Non-pigmented ciliary epithelial cell (primary cell): ENCODE data around the gene TMEM217.
"Not testable (repeated sequence)": the region's sequence is repeated elsewhere in the genome, so short reads cannot be mapped to it uniquely, and the experiment has no call there.

Source experiments
- DNase-seq: peaks from one replicate; pipeline ENCODE4 v3.0.0-alpha.2; 2010; ENCODE audit warnings: low read depth

TMEM217 gene

GRCh38 chr6:37209461-37210205 is 48.3 kb downstream of the TMEM217 start:
- DNase-seq = no peak

- no peak for DNase-seq
Observed at GRCh38 chr6:37208793-37209192, 49.2 kb downstream of the TMEM217 start.

DNA sequence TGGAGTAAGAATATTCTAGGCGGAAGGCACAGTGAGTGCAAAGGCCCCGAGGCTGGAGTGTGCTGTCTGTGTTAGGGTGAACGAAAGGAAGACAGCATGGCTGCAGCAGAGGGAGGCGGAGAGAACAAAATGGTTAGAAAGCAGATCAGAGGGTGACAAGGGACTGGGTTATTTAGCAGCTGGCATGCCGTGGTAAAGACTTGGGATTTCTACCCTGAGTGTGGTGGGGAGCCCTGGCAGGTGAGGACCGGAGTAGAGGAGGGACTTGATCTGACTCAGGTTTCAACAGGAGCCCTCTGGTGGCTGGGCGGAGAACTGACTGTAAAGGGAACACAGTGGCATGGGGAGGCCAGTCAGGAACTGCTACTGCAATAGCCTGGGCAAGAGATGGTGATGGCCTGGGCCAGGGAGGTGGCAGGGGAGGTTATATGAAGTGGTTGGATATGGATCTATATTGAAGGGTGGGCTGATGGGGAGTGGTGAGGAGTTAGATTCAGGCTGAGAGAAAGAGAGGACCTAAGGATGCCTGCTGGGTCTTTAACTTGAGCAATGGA is 50.0 kb downstream of the TMEM217 start:
- no peak for DNase-seq

GRCh38 chr6:37206622-37207021 is 51.3 kb downstream of the TMEM217 start:
- no peak for DNase-seq

DNA sequence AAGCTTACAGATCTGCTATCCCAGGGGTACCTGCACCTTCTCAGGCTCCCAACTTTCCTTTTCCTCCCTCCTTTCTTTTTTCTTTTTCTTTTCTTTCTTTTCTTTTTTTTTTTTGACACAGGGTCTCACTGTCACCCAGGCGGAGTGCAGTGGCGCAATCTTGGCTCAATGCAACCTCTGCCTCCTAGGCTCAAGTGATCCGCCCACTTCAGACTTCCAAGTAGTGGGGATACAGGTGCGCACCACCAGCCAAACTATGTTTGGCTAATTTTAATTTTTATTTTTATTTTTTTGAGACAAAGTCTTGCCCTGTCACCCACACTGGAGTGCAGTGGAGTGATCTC is 52.0 kb downstream of the TMEM217 start:
- DNase-seq = no peak

- no peak for DNase-seq
Observed at GRCh38 chr6:37205175-37205996, 52.6 kb downstream of the TMEM217 start.

GRCh38 chr6:37204014-37204751 is 53.8 kb downstream of the TMEM217 start:
- DNase-seq = no peak

GRCh38 chr6:37202788-37203491 is 55.0 kb downstream of the TMEM217 start:
- no peak for DNase-seq

DNA sequence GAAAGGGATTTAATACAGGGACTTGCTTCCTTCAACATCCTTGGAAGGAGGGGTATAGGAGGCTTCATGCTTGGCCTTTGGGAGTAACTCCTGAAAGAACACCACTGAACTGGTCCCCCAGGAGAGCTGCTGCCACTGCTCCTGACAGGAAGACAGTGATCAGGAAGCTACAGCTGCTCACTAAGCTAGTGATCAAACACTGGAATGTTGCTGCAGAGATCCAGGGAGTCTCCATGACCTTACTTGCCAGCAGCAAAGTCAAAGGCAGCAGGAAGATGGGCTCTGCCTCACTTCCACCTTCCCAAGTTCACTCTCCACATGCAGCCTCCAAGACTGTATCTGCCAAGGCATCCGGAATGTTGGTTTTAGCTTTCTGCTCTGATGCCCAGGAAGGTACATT is 56.2 kb downstream of the TMEM217 start:
- DNase-seq = no peak

DNA sequence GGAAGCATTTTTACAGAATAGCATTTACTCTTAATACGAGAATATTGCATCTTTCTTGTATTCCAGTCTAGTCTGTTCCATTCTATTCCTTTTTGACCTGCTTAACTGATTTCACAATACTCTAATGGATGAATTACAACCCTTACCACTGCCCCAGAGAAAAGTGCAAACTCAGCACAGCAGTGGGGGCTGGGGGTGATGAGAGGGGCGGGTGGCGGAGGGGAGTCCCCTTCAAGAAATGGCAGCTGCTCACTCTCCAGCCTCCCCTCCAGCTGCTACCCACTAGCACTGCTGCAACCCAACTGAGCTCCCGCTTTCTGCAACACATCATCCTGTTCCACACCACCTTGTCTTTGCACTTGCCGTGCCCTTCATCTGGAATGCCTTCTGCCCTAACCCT is 57.9 kb downstream of the TMEM217 start:
- no peak for DNase-seq

GRCh38 chr6:37196451-37196850 is 61.5 kb downstream of the TMEM217 start:
- DNase-seq = not testable (repeated sequence)

DNA sequence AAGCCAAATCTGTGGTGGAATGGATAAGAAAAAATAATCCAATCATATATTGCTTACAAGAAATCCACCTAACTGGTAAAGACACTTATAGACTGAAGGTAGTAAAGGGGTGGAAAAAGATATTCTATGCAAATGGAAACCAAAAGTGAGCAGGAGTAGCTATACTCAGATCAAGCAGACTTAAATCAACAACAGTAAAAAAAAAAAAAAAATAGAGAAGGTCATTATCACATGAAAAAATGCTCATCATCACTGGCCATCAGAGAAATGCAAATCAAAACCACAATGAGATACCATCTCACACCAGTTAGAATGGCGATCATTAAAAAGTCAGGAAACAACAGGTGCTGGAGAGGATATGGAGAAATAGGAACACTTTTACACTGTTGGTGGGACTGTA is 63.1 kb downstream of the TMEM217 start:
- DNase-seq = not testable (repeated sequence)

- DNase-seq = no peak
Observed at GRCh38 chr6:37192666-37193065, 65.3 kb downstream of the TMEM217 start.

GRCh38 chr6:37190159-37190535 is 67.8 kb downstream of the TMEM217 start:
- DNase-seq = no peak

DNA sequence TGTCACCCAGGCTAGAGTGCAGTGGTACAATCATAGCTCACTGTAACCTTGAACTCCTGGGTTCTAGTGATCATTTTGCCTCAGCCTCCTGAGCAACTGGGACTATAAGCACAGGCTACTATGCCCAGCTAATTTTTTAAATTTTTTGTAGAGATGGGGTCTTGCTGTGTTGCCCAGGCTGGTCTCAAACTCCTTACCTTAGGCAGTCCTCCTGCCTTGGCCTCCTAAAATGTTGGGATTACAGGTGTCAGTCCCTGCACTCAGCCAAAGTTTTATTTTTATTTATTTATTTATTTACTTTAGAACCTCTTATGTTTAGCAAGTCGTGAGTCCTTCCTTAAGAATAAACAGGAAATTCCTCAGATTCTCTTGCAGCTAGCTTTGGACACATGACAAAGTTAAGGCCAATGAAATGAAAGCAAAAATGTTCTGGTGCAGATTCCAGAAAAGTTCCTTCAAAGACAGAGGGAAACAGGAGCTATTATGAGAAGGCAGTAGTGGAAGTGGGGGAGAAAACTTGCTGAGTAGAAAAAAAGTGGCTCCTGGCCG is 68.9 kb downstream of the TMEM217 start:
- no peak for DNase-seq

DNA sequence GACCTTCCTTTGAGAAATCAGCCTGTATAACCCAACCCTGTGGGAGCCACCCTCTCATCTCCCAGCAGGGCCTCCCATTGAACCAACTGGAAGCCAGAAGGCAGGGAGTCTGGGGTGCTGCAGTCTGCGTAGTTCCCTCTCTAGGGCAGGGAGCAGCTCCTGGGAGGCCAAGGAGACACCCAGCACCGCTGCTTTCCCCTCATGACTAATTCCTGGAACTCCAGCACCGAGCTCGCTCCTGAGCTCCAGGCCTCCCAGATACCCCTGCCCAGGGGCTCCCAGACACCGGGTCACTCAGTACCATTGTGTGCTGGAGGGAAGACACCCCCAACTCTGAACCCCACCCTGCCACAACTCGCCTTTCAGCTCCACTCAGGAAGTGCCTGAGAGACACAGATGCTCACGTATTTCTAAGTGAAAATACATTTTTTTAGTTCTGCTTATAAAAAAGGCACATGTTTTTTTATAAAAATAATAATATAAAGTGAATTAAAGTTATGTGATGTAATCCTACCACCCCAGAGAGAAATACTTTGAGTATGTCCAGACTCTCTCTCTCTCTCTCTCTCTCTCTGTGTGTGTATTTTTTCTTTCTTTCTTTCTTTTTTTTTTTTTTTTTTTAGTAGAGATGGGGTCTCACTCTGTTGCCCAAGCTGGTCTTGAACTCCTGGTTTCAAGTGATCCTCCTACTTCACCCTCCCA is 70.5 kb downstream of the TMEM217 start:
- no peak for DNase-seq

DNA sequence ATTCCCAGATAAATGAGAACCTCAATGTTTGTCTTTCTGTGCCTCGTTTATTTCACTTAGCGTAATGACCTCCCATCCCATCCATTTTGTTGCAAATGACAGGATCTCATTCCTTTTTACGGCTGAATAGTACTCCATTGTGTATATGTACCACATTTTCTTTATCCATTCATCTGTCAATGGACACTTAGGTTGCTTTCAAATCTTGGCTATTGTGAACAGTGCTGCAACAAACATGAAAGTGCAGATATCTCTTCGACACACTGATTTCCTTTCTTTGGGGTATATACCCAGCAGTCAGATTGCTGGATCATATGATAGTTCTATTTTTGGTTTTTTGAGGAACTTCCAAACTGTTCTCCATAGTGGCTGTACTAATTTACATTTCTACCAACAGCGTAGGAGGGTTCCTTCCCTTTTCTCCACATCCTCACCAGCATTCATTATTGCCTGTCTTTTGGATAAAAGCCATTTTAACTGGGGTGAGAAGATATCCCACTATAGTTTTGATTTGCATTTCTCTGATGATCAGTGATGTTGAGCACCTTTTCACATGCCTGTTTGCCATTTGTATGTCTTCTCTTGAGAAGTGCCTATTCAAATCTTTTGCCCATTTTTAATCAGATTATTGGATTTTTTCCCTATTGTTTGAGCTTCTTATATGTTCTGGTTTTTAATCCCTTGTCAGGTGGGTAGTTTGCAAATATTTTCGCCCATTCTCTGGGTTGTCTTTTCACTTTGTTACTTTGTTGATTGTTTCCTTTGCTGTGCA is 71.8 kb downstream of the TMEM217 start:
- not testable (repeated sequence) for DNase-seq

DNA sequence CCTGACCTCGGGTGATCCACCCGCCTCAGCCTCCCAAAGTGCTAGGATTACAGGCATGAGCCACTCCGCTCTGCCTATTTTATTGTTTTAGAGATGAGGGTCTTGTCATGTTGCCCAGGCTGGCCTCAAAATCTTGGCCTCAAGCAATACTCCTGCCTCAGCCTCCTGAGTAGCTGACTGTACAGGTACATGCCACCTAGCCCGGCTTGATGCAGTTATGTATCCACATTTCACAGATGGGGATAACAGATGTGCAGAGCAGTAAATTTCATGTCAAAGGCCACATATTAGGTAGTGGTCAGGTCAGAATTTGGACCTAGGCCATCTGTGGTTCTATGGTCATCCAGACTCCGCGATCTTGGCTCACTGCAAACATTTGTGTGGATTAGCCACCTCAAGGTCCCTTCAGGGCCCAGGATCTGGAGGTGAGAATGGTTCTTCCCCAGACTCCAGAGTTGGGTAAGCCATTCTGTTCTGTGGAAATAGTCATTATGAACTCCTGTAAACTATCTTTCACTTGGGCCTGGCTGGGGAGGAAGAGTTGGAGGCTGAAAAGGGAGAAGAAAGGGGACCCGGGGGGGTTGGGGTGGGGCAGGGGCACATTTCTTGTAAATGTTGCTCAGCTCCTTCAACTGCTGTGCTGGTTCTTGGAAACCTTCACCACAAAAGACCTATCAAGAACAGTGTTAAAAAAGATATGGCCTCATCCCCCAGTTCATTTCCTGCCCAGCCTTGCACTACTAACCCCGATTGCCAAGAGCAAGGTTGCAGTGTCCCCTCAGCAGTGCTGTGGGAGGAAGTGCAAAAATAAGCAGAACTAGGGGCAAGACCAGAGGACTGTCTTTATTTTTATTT is 75.0 kb downstream of the TMEM217 start:
- DNase-seq = no peak

GRCh38 chr6:37180610-37181009 is 77.3 kb downstream of the TMEM217 start:
- DNase-seq = not testable (repeated sequence)
